Mesodermal cell (in vitro differentiated cells): ENCODE measurements around the gene CCDC85A.

Experiments used
- H3K27ac ChIP-seq: 2 replicates; pipeline ENCODE4 v1.7.0; 2013; ENCODE audit warnings: mild to moderate bottlenecking, low read depth, low read length, moderate library complexity; ENCODE audit not compliant: severe bottlenecking
- H3K36me3 ChIP-seq: 2 replicates; pipeline ENCODE4 v1.7.1; 2013; ENCODE audit warnings: mild to moderate bottlenecking, low read length, moderate library complexity; ENCODE audit not compliant: control insufficient read depth, insufficient read depth
- H3K4me1 ChIP-seq: one replicate; pipeline ENCODE4 v1.7.1; 2013; ENCODE audit warnings: mild to moderate bottlenecking, low read length; ENCODE audit not compliant: insufficient read depth, control insufficient read depth, poor library complexity, severe bottlenecking
- H3K4me3 ChIP-seq: 2 replicates; pipeline ENCODE4 v1.7.0; 2013; ENCODE audit warnings: low read length, control low read depth, mild to moderate bottlenecking; ENCODE audit not compliant: insufficient read depth, poor library complexity, severe bottlenecking; ENCODE audit errors: extremely low read depth
- H3K9me3 ChIP-seq: 2 replicates; pipeline ENCODE4 v1.7.1; 2013; ENCODE audit warnings: mild to moderate bottlenecking, low read length, moderate library complexity; ENCODE audit not compliant: control insufficient read depth
- WGBS, 2 experiments: methylation state at CpG; one replicate each; pipeline ENCODE4 v1.1.5; 2013; ENCODE audit warnings: missing lambda C conversion rate in 2 of 2; ENCODE audit not compliant: insufficient coverage in 2 of 2; 5-methylcytosine and 5-hydroxymethylcytosine counted together

The CCDC85A gene

DNA sequence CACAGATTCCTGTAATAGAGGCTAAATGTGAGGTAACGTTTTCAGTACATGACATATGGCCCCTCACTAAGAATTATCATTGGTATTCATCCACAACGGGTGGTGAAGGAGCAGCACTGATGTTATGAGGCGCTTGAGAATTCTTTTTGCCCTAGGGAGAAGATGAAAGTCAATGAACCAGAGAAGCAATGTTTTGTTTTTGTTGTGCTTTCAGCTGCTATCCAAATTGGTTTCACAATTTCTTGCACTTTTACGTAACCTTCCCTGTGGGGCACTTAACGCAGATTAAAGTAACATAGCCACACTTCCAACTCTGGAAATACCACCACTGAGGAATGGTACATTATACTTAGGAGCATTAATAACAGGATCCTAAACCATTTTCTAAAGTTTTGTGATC, 13.3 kb upstream of the CCDC85A start:
- WGBS, 2 experiments: 75% methylated on average over 2 of the region's 5 CpGs

DNA sequence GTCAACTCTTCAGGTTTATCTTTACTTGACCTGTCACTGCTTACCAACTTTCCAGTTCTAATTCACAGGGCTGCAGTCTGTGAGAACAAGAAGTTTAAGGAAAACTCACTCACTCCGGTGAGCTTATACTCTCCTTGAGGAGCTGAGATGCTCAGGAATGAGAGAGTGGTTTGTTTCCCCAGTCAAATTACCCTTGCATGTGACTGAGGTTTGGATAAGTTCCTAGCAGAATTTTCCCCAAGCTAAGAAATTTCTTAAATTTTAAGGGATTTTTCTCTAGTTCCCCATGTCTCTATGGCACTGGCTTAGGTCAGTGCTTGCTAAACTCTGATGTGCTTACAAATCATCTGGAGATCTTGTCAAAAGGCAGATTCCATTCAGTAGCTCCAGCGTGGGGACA, 12.8 kb upstream of the CCDC85A start:
- no peaks in the 10 kb centered on the region for H3K9me3 ChIP-seq
- no peak overlapping the region for H3K4me3 ChIP-seq
- WGBS, 2 experiments: no CpG with 5 or more reads among the region's 2 CpGs
- H3K36me3 ChIP-seq: no peaks in the 10 kb centered on the region
- H3K27ac ChIP-seq: no peak overlapping the region
- H3K4me1 ChIP-seq: peaks cover 20% of the 10 kb centered on the region

More for the DNA sequence above, 13.3 kb upstream of the CCDC85A start:
- no peaks in the 10 kb centered on the region for H3K9me3 ChIP-seq
- H3K27ac ChIP-seq: no peak overlapping the region
- no peaks in the 10 kb centered on the region for H3K36me3 ChIP-seq
- H3K4me1 ChIP-seq: peaks cover 20% of the 10 kb centered on the region
- H3K4me3 ChIP-seq: no peak overlapping the region

DNA sequence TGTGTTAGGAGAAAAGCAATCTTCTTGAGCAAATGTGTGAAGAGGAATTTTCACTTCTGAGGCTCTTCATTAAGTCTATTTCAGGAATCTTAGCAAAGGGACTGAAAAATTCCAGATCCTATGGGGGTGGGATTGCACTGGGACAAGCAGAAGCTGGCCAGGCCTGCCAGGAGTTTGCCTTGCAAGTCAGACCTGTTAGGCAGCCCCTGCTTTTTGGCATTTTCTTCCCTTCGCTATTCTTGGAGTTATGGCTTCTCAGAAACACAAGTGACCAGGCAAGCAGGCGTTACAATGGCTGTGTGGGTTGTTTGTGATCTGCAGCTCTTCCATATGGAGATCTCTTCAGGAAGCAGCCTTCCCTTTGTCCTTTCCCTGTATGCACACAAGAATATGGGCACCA, 8.0 kb upstream of the CCDC85A start:
- no peaks in the 10 kb centered on the region for H3K4me1 ChIP-seq
- 50 to 80% methylated on average over 1 of the region's 2 CpGs for WGBS, 2 experiments
- H3K9me3 ChIP-seq: no peaks in the 10 kb centered on the region
- H3K27ac ChIP-seq: no peak overlapping the region
- H3K36me3 ChIP-seq: no peaks in the 10 kb centered on the region
- no peak overlapping the region for H3K4me3 ChIP-seq

DNA sequence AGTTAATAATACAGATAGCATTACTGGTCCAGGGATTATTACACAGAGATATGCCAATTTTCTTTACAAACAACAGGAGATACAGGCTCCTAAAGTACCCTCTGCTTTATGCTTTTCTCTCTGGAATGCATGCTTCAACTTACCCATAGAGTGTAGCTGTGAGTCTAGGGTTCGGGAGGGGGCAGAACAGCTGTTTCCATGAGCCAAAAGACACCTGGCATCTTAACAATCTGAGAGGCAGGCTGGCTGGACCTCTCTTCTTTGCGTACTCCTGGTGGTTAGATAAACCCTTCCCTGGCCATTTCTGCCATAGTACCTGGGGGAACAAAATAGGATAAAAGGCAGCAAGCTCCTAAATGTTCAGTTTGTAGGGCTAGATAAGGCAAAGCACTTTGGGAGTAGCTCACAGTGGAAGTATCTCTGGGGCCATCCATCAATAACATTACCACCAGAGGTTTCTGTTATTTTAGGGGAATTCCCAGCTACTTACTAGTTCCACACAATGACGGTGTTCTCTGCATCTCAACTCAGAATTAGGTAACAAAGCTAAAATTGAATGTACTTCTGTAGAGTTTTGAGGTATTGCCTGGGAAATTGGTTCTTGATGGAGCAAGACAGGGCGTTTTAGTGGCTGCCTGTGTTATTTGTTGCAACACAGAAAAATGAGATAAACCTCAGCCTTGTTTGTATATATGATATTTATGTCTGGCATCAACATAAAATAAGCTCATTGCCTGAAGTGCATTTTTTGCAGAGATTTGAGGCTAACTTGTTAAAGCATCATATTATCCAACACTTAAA, 6.2 kb upstream of the CCDC85A start:
- no peaks in the 10 kb centered on the region for H3K9me3 ChIP-seq
- no peak overlapping the region for H3K4me3 ChIP-seq
- H3K27ac ChIP-seq: no peak overlapping the region
- no peaks in the 10 kb centered on the region for H3K36me3 ChIP-seq
- peaks cover 4% of the 10 kb centered on the region for H3K4me1 ChIP-seq
- 60 to 86% methylated on average over 1 to 3 of the region's 4 CpGs for WGBS, 2 experiments

DNA sequence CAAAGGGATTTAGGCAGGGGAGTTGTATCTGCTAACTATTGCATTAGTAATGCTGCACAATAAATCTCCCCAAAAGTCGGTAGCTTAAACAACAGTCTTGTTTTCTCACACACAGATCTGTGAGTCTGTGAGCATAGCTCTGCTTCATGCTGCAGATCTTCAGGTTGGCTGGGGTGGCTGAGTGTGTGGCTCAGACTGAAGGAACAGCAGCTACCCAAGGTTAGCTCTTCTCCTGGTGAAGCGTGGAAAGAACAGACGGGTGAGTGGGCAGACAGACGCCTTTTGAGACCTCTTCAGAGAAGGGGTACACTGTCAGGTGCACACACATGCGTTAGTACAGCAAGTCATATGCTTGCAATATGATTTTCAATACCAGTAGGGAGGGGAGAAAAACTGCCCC, 3.9 kb upstream of the CCDC85A start:
- H3K36me3 ChIP-seq: no peaks in the 10 kb centered on the region
- WGBS, 2 experiments: 72 to 77% methylated on average over 3 of the region's 5 CpGs

DNA sequence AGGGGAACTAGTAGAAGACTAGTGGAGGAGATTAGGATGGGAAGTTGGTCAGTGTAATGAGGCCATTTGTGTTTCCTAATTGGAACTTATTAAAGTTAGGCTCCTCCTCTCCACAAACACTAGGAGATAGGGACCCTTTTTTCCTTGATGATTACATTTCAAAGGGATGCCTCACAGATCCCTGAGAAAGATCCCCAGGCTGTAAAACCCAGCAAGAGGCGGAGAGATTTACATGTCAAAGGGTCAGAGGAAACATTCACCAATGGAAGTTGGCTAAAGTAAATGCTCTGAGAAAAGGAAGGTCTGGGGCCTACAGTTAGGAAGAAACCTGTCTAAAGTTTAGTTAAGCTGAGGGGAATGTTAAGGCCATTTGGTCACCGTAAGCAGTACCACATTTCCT, 1.4 kb upstream of the CCDC85A start:
- Histone ChIP-seq H3K9me3 (no peaks in the 10 kb centered on the region), H3K36me3 (no peaks in the 10 kb centered on the region), H3K4me3 (no peak overlapping the region), H3K4me1 (peaks cover 14% of the 10 kb centered on the region), H3K27ac (peak overlapping the region; percentile 45)
- WGBS, 2 experiments: 7 to 14% methylated on average over 1 to 2 of the region's 2 CpGs

More for the DNA sequence above, 3.9 kb upstream of the CCDC85A start:
- H3K9me3 ChIP-seq: no peaks in the 10 kb centered on the region
- H3K4me3 ChIP-seq: no peak overlapping the region
- no peak overlapping the region for H3K27ac ChIP-seq
- peaks cover 8% of the 10 kb centered on the region for H3K4me1 ChIP-seq

DNA sequence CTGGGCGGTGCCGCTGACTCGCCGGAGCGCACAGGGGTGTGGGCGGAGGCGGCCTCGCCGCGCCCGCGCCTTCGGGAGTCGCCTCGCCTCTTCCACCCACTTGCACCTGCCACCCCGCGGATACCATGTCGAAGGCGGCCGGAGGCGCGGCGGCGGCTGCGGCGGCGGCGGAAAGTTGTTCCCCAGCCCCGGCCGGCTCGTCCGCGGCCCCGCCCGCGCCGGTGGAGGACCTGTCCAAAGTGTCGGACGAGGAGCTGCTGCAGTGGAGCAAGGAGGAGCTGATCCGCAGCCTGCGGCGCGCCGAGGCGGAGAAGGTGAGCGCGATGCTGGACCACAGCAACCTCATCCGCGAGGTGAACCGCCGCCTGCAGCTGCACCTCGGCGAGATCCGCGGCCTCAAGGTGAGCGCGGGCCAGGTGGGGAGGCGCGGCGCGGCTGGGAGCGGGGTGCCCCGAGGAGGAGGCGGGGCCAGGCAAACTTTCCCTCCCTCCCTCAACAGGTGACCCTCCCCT, 766 bp downstream of the CCDC85A start:
- 0 to 1% methylated on average over 23 to 51 of the region's 64 CpGs for WGBS, 2 experiments
- H3K9me3 ChIP-seq: no peaks in the 10 kb centered on the region
- H3K36me3 ChIP-seq: no peaks in the 10 kb centered on the region
- H3K27ac ChIP-seq: no peak overlapping the region
- H3K4me3 ChIP-seq: peak overlapping the region; percentile 58
- H3K4me1 ChIP-seq: peaks cover 14% of the 10 kb centered on the region

DNA sequence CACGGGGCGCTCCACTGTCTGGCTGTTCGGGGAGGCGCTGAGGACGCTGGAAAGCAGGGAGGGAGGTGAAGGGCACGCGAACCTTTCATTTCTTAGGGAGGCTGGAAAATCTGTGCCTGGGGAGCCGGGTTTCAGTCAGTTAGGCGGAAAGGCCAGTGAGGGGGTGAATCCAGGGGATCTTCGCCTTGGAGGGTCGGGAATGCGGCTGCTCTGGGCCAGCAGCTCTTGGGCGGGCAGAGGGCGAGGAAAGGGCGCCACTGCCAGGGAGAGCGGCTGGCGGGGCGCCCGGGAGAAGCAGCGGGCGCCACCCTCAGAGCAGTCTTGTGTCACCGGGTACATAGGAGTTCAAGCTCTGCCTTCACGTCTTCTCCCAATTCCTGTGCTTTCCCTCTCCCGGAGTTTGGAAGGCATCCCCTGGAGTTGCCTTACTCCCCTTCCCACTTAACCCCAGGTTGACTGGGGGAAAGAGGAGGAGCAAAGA, 1.4 kb downstream of the CCDC85A start:
- H3K27ac ChIP-seq: no peak overlapping the region
- H3K4me1 ChIP-seq: peaks cover 14% of the 10 kb centered on the region
- H3K9me3 ChIP-seq: no peaks in the 10 kb centered on the region
- peak overlapping the region; percentile 58 for H3K4me3 ChIP-seq
- H3K36me3 ChIP-seq: no peaks in the 10 kb centered on the region
- 0 to 3% methylated on average over 7 to 10 of the region's 24 CpGs for WGBS, 2 experiments

DNA sequence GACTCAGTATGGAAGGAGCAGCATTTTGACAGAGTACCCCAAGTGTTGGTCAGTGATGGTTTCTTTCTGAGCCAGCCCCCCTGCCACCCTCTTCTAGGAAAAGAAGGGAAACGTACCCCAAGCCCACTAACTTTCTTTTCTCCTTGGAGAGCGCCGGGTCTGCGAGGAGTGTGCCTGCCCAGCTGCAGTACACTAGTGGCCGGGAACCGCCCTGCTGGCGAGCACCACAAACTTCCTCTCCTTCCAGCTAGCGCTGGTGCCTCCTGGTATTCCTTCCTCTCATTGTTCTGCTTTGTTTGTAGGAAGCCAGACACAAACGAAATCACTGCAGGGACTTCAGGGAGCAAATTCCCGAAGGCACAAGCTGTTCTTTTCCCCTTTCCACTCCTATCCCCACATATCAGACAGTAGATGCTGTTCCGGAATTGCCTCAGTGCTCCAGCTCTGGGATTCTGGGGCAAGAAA, 1.8 kb downstream of the CCDC85A start:
- Histone ChIP-seq H3K27ac (no peak overlapping the region), H3K36me3 (no peaks in the 10 kb centered on the region), H3K9me3 (no peaks in the 10 kb centered on the region), H3K4me3 (peak overlapping the region; percentile 58), H3K4me1 (peaks cover 14% of the 10 kb centered on the region)
- 2 to 4% methylated on average over 8 to 9 of the region's 11 CpGs for WGBS, 2 experiments

DNA sequence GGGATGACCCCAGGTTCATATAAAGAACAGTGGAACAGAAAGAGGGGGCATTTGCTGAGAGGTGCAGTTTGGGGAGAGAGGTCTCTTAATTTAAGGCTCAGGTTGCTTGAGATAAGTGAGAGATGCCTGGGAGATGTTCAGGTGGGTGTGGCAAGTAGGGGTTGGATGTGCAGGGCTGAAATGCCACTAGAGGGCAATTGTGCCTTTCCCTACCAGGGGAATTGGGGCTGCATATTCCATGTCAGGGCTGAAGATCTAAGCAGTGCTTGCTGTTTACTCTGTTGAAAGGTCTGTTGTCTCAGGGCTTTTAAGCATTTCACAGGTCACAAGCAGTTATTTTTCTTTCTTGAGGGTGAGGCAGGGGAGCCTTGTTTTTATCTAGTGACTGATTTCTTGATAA, 7.8 kb downstream of the CCDC85A start:
- Histone ChIP-seq H3K4me3 (no peak overlapping the region), H3K36me3 (no peaks in the 10 kb centered on the region), H3K27ac (no peak overlapping the region), H3K9me3 (no peaks in the 10 kb centered on the region), H3K4me1 (no peaks in the 10 kb centered on the region)

DNA sequence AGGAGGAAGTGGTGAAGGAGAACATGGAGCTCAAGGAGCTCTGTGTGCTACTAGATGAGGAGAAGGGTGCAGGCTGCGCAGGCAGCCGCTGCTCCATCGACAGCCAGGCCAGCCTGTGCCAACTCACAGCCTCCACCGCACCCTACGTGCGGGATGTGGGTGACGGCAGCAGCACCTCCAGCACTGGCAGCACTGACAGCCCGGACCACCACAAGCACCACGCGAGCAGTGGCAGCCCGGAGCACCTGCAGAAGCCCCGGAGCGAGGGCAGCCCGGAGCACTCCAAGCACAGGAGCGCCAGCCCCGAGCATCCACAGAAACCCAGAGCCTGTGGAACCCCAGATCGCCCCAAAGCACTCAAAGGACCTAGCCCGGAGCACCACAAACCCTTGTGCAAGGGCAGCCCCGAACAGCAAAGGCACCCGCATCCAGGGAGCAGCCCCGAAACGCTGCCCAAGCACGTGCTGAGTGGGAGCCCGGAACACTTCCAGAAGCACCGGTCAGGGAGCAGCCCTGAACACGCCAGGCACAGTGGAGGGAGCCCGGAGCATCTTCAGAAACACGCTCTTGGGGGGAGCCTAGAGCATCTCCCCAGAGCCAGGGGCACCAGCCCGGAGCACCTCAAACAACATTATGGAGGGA, 9.0 kb downstream of the CCDC85A start:
- no peak overlapping the region for H3K4me3 ChIP-seq
- WGBS, 2 experiments: 92 to 93% methylated on average over 27 to 29 of the region's 29 CpGs
- H3K9me3 ChIP-seq: no peaks in the 10 kb centered on the region
- H3K27ac ChIP-seq: no peak overlapping the region
- H3K36me3 ChIP-seq: no peaks in the 10 kb centered on the region
- no peaks in the 10 kb centered on the region for H3K4me1 ChIP-seq
